NCI-H1694 treated with DMSO at 0.1 percent for 48 hours (cell line): ENCODE data around the gene UNK.
"Not testable (repeated sequence)": the region's sequence is repeated elsewhere in the genome, so short reads cannot be mapped to it uniquely, and the experiment has no call there.

Source experiments
- DNase-seq: peaks from one replicate; lab custom pipeline; 2025; lab: John Stamatoyannopoulos, UW

Gene UNK

GRCh38 chr17:75773808-75774470 is 10.7 kb upstream of the UNK start:
- no peak for DNase-seq

GRCh38 chr17:75774471-75774990 is 10.1 kb upstream of the UNK start:
- no peak for DNase-seq

GRCh38 chr17:75774991-75775668 is 9.5 kb upstream of the UNK start:
- DNase-seq = no peak

- DNase-seq = no peak
These were observed 8.0 kb upstream of the UNK start for GRCh38 chr17:75776386-75777295.

GRCh38 chr17:75777296-75777922 is 7.2 kb upstream of the UNK start:
- no peak for DNase-seq

- DNase-seq = not testable (repeated sequence)
These were observed 6.3 kb upstream of the UNK start for GRCh38 chr17:75778066-75778860.

GRCh38 chr17:75778861-75779249 is 5.8 kb upstream of the UNK start:
- peak; percentile 59 for DNase-seq

- DNase-seq = peak; percentile 100
These were observed 5.2 kb upstream of the UNK start for GRCh38 chr17:75779250-75779986.

GRCh38 chr17:75779987-75780889 is 4.4 kb upstream of the UNK start:
- no peak for DNase-seq

GRCh38 chr17:75783069-75783783 is 1.4 kb upstream of the UNK start:
- DNase-seq = peak; percentile 53

GRCh38 chr17:75783803-75784472 is 668 bp upstream of the UNK start:
- no peak for DNase-seq

- peak; percentile 23 for DNase-seq
These were observed 647 bp downstream of the UNK start for GRCh38 chr17:75785016-75785890.

GRCh38 chr17:75791254-75791653 is 6.6 kb downstream of the UNK start:
- no peak for DNase-seq

- DNase-seq = no peak
These were observed 8.9 kb downstream of the UNK start for GRCh38 chr17:75793460-75793859.

- no peak for DNase-seq
These were observed 11.4 kb downstream of the UNK start for GRCh38 chr17:75795820-75796607.

GRCh38 chr17:75799402-75799801 is 14.8 kb downstream of the UNK start:
- DNase-seq = no peak
